ENCODE results near the gene ZNF185.

Gene ZNF185

GRCh38 chrX:152892499-152892898, 5.4 kb upstream of the ZNF185 start:
- H3K27ac ChIP-seq: no peak overlapping the region
- H3K4me3 ChIP-seq (ENCODE audit: low read depth, low read length): no peak overlapping the region
- no peak for DNase-seq
- in situ Hi-C loops (cut with HindIII; ENCODE audit: low pct_ligation_motif_present, low sequenced_read_pairs): no loop called here
- no peak for TF ChIP-seq CTCF (IDR thresholded peaks at IDR 0.05; ENCODE audit: low read depth, low read length, missing control alignments)
- no peaks in the 10 kb centered on the region for H3K36me3 ChIP-seq (replicated peaks)
- no peaks in the 10 kb centered on the region for H3K27me3 ChIP-seq (replicated peaks)

GRCh38 chrX:152892999-152893891, 4.6 kb upstream of the ZNF185 start:
- in situ Hi-C loops (cut with HindIII; ENCODE audit: low pct_ligation_motif_present, low sequenced_read_pairs): no loop called here
- H3K27ac ChIP-seq: no peak overlapping the region
- no peak for TF ChIP-seq CTCF (IDR thresholded peaks at IDR 0.05; ENCODE audit: low read depth, low read length, missing control alignments)

DNA sequence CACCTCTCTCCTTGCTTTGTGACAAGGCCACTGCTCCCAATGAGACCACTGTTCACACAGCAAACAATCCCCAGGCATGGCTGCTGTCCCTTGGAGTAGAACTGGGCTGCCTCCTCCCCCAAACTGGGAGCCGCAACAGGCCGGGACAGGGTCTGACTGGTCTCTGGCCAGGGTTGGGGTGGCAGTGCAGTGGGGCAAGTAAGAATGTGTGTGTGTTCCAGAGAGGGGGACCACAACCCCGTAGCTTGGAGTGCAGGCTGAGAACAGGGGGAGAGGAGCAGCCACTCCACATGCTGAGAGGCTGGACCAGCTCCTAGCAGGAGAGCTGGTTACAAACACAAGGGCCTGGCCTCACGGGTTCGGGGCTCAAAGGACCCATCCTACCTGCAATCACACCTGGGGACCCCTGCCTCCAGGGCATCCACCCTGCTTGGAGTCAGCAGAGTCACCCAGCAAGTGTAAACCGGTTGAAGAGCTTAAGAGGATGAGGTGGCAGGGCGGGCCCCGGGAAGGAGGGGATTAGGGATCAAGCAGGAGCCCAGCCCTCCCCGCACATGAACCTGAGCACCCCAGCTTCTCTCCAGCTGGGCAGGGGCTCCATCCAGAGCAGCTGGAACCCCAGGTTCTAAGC, 3.8 kb upstream of the ZNF185 start:
- no peak for DNase-seq
- H3K27ac ChIP-seq: no peak overlapping the region
- H3K27me3 ChIP-seq (replicated peaks): no peaks in the 10 kb centered on the region
- TF ChIP-seq CTCF (IDR thresholded peaks at IDR 0.05; ENCODE audit: low read depth, low read length, missing control alignments): no peak
- no peaks in the 10 kb centered on the region for H3K36me3 ChIP-seq (replicated peaks)
- in situ Hi-C loops (cut with HindIII; ENCODE audit: low pct_ligation_motif_present, low sequenced_read_pairs): no loop called here
- H3K4me3 ChIP-seq (ENCODE audit: low read depth, low read length): no peak overlapping the region

More at GRCh38 chrX:152892999-152893891, 4.6 kb upstream of the ZNF185 start:
- Histone ChIP-seq H3K27me3 (replicated peaks) (no peaks in the 10 kb centered on the region), H3K36me3 (replicated peaks) (no peaks in the 10 kb centered on the region), H3K4me3 (ENCODE audit: low read depth, low read length) (no peak overlapping the region)
- DNase-seq: no peak

GRCh38 chrX:152895121-152895520, 2.7 kb upstream of the ZNF185 start:
- no peak overlapping the region for H3K4me3 ChIP-seq (ENCODE audit: low read depth, low read length)
- no peaks in the 10 kb centered on the region for H3K36me3 ChIP-seq (replicated peaks)
- TF ChIP-seq CTCF (IDR thresholded peaks at IDR 0.05; ENCODE audit: low read depth, low read length, missing control alignments): no peak
- in situ Hi-C loops (cut with HindIII; ENCODE audit: low pct_ligation_motif_present, low sequenced_read_pairs): no loop called here
- H3K27ac ChIP-seq: no peak overlapping the region
- DNase-seq: no peak
- H3K27me3 ChIP-seq (replicated peaks): no peaks in the 10 kb centered on the region

GRCh38 chrX:152895724-152896420, 2.0 kb upstream of the ZNF185 start:
- in situ Hi-C loops (cut with HindIII; ENCODE audit: low pct_ligation_motif_present, low sequenced_read_pairs): no loop called here
- H3K27me3 ChIP-seq (replicated peaks): no peaks in the 10 kb centered on the region
- no peak for TF ChIP-seq CTCF (IDR thresholded peaks at IDR 0.05; ENCODE audit: low read depth, low read length, missing control alignments)
- no peak overlapping the region for H3K4me3 ChIP-seq (ENCODE audit: low read depth, low read length)
- H3K36me3 ChIP-seq (replicated peaks): no peaks in the 10 kb centered on the region
- no peak overlapping the region for H3K27ac ChIP-seq
- no peak for DNase-seq

Measured in brain microvascular endothelial cell (primary cell).